ENCODE results near the gene SNAPC5.

SNAPC5 gene

GRCh38 chr15:66535056-66535455, 37.5 kb upstream of the SNAPC5 start:
- Histone ChIP-seq H3K4me2 (ENCODE audit: low read depth, low read length, poor library complexity, severe bottlenecking) (no peak overlapping the region), H3K9me2 (replicated peaks; ENCODE audit: low read depth, low read length) (no peaks in the 10 kb centered on the region), H3K9ac (ENCODE audit: low read depth, low read length, poor library complexity, severe bottlenecking) (no peak overlapping the region), H3K4me1 (ENCODE audit: insufficient read depth, low read length, poor library complexity, severe bottlenecking) (no peaks in the 10 kb centered on the region), H3K4me3 (ENCODE audit: low read length, poor library complexity, severe bottlenecking) (no peak overlapping the region), H3K27me3 (ENCODE audit: insufficient read depth, low read length, poor library complexity, severe bottlenecking) (no peaks in the 10 kb centered on the region), H3K9me3 (ENCODE audit: insufficient read depth, low read depth, low read length) (no peaks in the 10 kb centered on the region), H3F3A (ENCODE audit: low read depth) (no peaks in the 10 kb centered on the region), H2AFZ (ENCODE audit: low read length) (no peak overlapping the region), H3K79me2 (ENCODE audit: insufficient read depth, low read length) (no peaks in the 10 kb centered on the region), H3K36me3 (ENCODE audit: insufficient read depth, low read length) (peaks cover 38% of the 10 kb centered on the region; the same call in 1 of the 2 replicates), H4K20me1 (ENCODE audit: insufficient read depth, low read length, poor library complexity, severe bottlenecking) (no peaks in the 10 kb centered on the region)
- TF ChIP-seq CTCF (conservative IDR thresholded peaks at IDR 0.05; ENCODE audit: low read length): no peak
- no peak for TF ChIP-seq EZH2phosphoT487 (IDR thresholded peaks at IDR 0.05; ENCODE audit: borderline replicate concordance)

- Histone ChIP-seq H3K79me2 (ENCODE audit: insufficient read depth, low read length) (no peaks in the 10 kb centered on the region), H3K9me2 (replicated peaks; ENCODE audit: low read depth, low read length) (no peaks in the 10 kb centered on the region), H3K4me3 (ENCODE audit: low read length, poor library complexity, severe bottlenecking) (no peak overlapping the region), H3K27me3 (ENCODE audit: insufficient read depth, low read length, poor library complexity, severe bottlenecking) (no peaks in the 10 kb centered on the region), H4K20me1 (ENCODE audit: insufficient read depth, low read length, poor library complexity, severe bottlenecking) (no peaks in the 10 kb centered on the region), H3K4me2 (ENCODE audit: low read depth, low read length, poor library complexity, severe bottlenecking) (no peak overlapping the region), H3K9ac (ENCODE audit: low read depth, low read length, poor library complexity, severe bottlenecking) (no peak overlapping the region), H3K9me3 (ENCODE audit: insufficient read depth, low read depth, low read length) (no peaks in the 10 kb centered on the region), H3K4me1 (ENCODE audit: insufficient read depth, low read length, poor library complexity, severe bottlenecking) (no peaks in the 10 kb centered on the region), H2AFZ (ENCODE audit: low read length) (no peak overlapping the region), H3K36me3 (ENCODE audit: insufficient read depth, low read length) (peaks cover 36% of the 10 kb centered on the region; the same call in 1 of the 2 replicates), H3F3A (ENCODE audit: low read depth) (no peaks in the 10 kb centered on the region)
- TF ChIP-seq EZH2phosphoT487 (IDR thresholded peaks at IDR 0.05; ENCODE audit: borderline replicate concordance) (no peak), CTCF (conservative IDR thresholded peaks at IDR 0.05; ENCODE audit: low read length) (no peak)
These were observed 27.3 kb upstream of the SNAPC5 start for GRCh38 chr15:66524838-66525237.

GRCh38 chr15:66523926-66524325, 26.4 kb upstream of the SNAPC5 start:
- Histone ChIP-seq H3K4me1 (ENCODE audit: insufficient read depth, low read length, poor library complexity, severe bottlenecking) (no peaks in the 10 kb centered on the region), H3K79me2 (ENCODE audit: insufficient read depth, low read length) (no peaks in the 10 kb centered on the region), H3K4me2 (ENCODE audit: low read depth, low read length, poor library complexity, severe bottlenecking) (no peak overlapping the region), H3K27me3 (ENCODE audit: insufficient read depth, low read length, poor library complexity, severe bottlenecking) (no peaks in the 10 kb centered on the region), H3K9me2 (replicated peaks; ENCODE audit: low read depth, low read length) (no peaks in the 10 kb centered on the region), H4K20me1 (ENCODE audit: insufficient read depth, low read length, poor library complexity, severe bottlenecking) (no peaks in the 10 kb centered on the region), H3K9me3 (ENCODE audit: insufficient read depth, low read depth, low read length) (no peaks in the 10 kb centered on the region), H2AFZ (ENCODE audit: low read length) (no peak overlapping the region), H3K9ac (ENCODE audit: low read depth, low read length, poor library complexity, severe bottlenecking) (no peak overlapping the region), H3F3A (ENCODE audit: low read depth) (no peaks in the 10 kb centered on the region), H3K36me3 (ENCODE audit: insufficient read depth, low read length) (peaks cover 29% of the 10 kb centered on the region; the same call in 1 of the 2 replicates), H3K4me3 (ENCODE audit: low read length, poor library complexity, severe bottlenecking) (no peak overlapping the region)
- no peak for TF ChIP-seq EZH2phosphoT487 (IDR thresholded peaks at IDR 0.05; ENCODE audit: borderline replicate concordance)
- no peak for TF ChIP-seq CTCF (conservative IDR thresholded peaks at IDR 0.05; ENCODE audit: low read length)
